HG02970 (cell line): ENCODE results near the gene EZR.

Experiments
- ATAC-seq: cut with Tn5 transposase; IDR thresholded peaks from one replicate; pipeline ENCODE4 v1.9.1; 2021; ENCODE audit warnings: mild to moderate bottlenecking, moderate library complexity, moderate number of reproducible peaks; ENCODE audit not compliant: unreplicated experiment, low FRiP score

EZR gene

DNA sequence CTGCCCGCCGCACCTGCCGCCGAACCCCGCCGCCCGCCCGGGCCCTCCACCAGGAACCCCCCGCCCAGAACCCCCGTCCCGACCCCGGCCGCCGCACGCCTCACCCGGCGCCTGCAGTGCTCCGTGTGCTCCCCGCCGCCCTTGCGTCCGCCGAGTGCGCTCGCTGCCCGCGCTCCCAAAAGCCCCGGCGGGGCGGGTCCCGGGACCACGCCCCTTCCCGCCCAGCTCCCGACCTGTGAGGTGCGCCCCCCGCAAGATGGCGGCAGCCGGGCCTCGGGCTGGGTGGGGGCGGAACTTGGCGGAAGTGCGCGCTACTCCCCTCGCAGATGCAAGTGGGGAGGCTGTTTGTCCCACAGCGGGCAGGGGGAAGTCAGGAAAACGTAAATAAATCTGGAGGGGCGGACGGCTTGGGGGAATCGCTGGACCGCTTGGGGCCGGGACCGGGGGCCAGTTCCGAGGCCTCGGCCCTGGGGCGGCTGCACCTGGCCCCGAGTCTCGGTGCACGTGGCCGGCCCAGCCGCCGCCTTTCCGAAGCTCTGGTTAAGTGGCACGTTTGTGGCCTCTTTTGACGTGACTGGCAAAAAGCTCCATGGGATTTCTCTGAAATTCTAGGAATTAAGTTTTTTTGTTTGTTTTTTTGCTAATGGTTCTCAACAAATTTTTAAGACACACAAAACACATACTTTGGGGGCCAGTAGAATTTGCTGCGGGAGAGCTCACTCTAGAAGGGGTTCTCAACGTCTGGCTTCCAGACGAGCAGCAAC lies at the start of gene EZR:
TSS of gene EZR (minus strand) at position 156 of the 764 bp plus-strand sequence. CDS start 1,275 bp downstream, outside the sequence.
- ATAC-seq = peak; percentile 36

DNA sequence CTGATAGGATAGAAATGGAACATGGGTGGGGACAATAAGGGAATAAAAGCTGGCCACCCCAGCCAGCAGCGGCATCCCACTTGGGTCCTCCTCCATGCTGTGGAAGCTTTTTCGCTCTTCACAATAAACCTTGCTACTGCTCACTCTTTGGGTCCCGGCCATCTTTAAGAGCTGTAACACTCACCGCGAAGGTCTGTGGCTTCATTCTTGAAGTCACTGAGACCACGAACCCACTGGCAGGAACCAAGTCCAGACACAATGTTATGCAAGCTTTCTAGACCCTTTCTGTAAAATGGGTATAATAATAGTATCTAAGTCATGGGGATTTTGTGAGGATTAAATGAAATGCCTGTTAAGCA lies 48.9 kb upstream of the EZR start:
- no peak for ATAC-seq

DNA sequence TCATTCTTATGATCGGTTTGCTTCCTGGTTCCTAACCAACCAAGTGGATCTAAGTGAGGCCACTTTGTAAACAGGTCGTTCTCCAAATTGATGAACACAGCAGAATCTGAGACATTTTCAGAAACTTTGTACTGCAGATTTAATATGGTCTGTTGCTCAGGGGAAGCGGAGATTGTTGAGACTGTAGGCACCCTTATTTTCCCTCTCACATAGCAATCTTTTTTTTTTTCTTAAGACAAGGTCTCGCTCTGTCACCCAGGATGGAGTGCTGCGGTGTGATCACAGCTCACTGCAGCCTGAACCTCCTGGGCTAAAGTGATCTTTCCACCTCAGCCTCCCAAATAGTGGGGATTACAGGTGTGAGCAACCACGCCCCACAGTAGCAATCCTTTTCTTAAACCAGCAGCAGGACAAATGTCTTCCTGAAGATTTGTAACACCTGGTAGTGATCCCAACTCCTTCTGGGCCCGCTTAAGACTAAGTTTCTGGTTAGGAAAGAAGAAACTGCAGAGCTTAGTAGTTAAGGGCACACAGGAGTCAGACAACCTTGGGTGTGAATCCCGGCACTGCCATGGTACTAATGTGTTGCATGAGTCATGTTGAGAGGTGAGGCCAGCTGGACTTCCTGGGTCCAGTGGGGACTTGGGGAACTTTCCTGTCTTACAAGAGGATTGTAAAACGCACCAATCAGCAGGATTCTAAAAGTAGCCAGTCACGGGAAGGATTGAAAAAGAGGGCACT lies 48.4 kb upstream of the EZR start:
- ATAC-seq = no peak

DNA sequence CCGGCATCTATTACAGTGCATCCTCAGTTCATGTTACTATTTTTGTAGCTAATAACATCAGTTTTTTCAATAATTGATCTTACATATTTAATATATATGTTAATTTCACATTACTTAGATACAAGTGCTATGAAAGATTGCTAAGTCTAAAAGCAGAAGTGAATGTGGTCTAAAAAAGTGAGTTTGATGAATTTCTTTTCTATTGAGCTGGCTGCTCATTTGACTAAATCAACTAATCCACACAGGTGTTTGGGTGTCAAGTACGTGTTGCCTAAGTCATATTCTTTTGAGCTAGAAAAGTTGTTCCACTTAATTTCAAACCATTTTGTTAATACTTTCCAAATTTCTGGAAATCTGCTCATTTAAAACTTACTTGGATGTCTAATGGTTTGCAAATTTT lies 46.6 kb upstream of the EZR start:
- no peak for ATAC-seq

DNA sequence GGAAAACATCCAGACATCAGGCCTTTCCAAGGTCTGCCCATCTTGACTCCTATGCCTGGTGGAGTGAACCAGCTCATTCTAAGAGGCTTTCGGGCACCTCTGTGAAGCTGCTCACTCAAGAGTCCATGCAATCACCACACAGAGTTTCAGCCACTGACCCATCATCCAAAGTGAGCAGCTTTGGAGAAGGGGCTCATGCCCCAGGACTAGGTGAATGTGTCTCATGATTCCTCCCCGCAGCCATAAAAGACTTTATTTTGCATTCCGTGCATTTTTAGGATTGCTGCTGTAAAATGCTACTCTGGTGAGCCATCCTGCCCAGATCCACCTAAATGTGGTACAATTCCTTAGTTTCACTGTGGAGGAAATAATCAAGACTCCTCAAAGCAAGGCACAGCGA lies 44.5 kb upstream of the EZR start:
- no peak for ATAC-seq

DNA sequence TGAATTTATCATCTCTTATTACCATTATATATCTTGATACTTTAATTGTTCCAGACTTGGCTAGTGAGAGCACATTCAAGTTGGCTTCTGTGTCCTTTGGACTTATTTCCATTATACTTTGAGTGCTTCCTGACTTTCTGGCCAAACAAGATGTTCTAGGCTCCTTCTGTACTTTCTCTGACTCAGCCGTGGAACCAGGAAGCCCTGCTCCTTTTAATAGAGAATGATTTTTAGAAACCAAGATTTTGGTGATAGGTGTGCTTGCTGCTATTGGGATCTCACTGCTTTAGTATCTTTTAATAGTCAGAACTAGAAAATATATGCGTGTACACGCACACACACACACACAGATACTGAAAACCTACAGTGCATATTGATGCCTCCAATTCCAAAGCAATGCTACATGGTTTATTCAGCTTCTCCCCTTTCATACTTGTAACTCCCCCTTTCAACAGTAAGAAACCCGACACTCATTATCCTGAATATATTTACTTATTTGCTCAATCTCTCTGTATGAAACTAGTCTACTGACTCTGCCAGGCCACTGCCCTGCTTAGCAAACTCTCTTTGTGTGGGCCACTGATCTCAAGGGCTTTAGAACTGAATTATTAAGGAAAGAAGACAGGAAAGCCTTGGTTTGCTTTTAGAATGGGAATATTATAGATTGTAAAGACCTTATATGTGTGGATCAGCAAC lies 42.7 kb upstream of the EZR start:
- ATAC-seq = no peak

DNA sequence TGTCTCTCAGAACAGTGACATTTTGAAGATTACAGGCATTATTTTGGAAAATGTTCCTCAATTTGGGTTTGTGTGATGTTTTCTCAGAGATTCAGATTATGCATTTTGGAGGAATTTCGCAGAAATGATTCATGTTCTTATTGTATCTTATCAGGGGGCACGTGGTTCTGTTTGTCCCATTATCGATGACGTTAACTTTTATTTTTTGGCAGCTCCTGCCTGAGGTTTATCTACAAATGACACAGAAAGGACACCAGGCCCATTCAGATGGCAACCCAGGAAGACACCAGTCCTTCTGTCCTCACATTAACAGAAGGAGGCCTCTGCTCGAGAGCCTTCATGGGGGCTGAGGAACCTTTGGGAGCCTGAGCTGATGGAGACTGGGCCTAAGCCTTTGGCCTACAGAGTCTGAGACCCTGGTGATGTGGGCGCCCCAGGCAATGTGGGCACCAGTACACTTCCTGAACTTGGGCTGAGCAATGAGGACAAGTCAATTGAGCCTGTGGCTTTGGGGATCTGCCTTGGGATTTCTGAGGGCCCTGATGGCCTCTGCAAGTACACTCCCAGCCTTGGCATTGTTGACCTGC lies 41.2 kb upstream of the EZR start:
- ATAC-seq = no peak

DNA sequence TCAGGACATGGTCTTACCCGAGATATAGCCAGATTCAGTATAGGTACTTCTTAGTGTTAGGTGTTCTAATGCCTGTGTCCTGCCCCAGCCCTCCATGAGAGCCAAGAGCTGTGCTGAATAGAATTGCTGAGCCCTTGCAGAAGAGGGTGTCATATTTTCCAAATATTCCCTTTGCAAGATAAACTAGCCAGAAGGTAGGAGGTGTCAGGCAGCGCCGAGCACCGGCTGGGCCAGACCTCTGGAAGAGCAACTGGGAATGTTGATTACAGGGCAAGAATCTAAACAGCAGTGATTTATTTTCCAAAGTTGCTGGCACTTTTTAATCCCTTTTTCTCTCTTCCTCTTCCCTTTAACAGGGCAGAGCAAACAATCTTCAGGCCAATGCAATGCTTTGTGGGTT lies 37.1 kb upstream of the EZR start:
- ATAC-seq = no peak

DNA sequence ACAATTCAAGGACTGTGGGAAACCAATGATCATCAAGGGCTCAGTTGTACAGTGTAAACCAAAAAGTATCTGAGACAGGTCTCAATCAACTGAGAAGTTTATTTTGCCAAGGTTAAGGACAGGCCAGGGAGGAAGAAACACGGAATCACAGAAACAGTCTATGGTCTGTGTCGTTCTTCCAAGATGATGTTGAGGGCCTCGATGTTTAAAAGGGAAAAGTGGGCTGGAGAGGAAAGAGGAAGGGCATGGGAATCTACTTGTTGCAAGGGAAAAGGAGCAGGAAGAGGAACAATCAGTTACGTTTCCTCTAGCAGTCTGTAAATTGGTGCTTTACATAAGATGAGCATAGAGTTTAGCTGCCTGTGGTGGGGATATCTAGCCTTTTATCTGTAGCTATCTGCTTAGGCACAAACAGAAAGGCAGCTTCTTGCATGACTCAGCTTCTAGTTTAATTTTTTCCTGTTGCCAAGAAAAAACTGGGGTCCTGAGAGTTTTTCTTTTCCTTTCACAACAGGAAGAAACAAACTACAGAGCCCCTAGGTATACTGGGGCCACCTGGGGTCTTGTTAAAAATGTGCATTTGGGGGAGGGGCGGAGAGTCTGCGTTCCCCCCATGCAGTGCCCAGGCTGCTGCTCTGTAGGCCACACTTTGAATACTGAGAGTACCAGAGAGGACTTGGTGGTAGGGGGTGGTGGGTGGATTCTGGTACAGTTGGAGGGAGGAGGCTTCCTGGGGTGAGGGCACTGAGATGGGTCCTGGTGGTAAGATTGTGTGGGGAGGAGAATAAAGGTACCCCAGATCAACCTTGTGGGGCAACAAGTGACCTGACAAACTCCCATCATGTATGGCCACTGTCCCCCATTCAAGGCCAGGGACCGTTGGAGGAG lies 35.3 kb upstream of the EZR start:
- ATAC-seq = no peak

DNA sequence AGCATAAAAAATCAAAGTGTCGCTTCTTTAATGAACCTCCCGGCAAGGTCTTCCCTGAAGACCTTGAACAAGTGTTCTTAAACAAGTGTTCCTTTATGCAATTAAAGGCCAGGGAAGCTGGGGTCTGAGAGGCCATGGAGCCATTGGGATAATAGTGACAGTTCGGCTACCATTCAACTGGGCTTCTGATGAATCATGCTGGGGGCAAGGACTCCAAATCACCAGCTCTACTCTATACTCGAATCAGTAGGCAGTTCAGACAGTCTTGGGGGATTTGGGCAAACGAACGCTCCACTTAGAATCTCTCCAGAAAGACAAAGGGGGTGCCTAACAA lies 34.7 kb upstream of the EZR start:
- no peak for ATAC-seq

DNA sequence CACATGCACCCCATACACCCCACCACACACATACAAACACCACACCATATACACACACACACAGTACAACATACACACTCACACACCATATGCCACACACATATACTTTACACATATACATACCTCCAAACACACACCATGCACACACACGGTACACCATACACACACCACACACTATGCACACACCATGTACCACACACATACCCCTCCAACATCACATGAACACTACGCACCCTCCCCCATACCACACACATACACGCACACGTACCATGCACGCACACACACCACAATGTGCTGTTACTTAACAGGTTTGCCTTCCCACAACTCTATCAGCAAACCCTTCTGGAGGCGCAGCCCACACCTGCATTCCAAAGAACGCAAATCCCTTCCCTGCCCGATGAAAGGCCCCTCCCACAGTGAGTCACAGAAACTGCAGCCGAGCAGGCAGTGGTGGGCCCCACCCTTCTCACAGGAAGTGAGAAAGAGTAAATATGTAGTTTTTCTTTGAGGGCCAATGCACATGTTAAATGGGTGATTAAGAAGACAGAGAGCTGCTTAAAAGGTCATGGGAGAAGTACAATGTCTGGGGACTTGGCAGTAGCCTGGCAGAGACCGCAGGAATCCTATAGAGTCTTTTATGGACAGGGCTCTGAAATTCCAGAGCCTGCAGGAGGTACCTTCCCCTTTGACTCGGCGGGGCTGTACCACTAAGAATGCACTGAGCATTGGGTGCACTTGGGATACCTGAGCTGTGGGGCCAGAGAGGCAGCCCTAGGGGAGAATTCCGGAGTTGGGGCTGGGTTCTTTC lies 34.1 kb upstream of the EZR start:
- ATAC-seq = peak; percentile 71

DNA sequence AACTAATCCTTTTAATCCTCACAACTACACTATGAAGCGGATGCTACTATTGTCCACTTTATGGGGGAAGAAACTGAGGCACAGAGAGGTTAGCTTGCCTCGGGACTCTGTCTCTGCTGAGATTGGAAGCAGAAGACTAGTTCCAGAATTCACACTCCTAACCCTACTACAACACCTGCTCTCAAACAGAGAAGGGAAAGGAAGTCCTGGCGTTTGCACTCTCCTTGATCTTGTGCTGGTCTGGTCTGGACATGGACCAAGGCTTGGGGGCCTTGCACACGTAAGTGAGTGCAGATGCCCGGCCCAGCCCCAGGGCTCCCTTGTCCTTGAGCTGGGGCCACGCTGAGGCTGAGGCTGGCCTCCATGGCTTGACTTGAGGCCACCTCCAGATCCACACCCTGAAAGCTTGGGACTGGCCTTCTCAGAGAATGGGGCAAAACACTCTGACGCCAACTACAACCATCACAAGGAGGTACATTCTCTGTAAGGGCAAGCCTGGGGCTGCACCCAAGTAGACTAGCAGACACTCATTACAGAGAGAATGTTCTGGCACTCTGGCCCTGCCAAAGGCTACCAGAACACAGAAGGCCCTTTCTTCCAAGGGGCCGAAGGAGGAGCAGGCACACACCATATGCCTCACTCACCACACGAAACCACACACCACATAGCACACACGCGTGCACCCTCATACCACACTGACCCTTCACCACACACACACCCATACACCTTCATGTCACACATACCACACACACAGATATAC lies 33.3 kb upstream of the EZR start:
- no peak for ATAC-seq

DNA sequence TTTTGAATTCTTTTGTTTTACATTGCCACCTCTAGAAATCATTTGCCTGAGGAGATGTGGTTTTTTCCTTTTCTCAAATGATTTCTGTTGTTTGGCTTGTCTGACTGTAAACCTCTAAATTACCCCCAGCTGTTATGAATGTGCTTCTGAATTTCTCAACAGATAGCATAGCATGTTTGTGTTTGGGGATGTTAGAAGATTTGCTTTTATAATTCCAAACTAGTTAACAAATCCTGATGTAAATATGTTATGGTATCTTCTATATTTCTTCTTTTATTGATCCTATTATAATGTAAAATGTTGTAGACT lies 31.6 kb upstream of the EZR start:
- ATAC-seq = no peak

DNA sequence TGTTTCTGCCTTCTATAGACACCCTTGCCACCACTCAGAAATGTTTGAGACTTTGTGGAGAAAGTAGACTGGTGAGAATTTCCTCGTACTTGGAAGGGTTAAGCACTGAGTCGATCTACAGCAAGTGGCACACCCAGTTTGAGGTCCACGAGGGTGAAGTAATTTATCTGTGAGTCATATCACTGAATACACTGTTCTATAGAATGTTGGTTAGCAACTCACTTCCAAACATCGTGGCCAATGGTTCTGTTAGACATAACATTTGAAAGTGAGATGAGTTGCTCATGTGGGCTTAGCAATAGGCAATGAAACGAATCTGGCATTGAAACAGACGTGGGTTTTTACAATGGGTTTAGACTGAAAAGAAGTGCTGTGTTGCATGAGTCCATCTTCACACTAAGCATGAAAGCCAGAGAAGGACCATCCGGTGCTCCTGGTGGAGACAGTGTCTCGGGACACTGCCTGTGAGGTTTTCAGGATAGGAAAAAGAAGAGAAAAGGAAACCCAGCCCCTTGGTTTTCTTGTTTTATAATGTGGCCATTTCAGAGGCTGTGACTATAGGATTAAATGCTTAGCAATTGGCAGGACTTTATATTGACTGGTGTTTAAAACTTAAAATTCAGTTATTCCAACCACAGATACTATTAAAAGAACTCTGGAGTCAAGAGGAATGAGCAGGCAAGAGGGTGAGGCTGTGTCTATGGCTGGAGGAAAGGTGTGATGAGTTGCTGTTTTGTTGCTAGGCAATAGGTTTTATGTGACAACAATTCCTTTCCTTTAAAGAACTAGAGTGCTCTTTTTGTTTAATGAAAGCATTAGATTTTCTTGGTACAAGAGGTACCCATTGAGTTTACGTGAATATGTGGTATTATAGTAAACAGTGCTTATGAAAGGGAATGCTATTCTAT lies 31.0 kb upstream of the EZR start:
- ATAC-seq = no peak

DNA sequence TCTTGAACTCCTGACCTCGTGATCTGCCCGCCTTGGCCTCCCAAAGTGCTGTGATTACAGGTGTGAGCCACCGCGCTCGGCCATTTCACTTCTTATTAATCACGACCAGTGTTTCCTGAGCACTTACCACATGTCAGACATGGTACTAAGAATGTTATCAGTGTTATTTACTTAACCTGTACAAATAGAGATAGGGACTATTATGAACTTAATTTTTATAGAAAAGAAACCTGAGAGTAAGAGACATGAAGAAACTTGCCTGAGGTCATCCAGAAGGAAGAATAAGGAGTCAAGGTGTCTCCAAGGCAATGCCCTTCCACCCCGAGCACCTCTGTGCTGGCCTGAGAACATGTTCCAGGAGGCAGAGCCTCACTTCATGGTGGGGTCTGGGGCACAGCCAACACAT lies 29.3 kb upstream of the EZR start:
- ATAC-seq = no peak

DNA sequence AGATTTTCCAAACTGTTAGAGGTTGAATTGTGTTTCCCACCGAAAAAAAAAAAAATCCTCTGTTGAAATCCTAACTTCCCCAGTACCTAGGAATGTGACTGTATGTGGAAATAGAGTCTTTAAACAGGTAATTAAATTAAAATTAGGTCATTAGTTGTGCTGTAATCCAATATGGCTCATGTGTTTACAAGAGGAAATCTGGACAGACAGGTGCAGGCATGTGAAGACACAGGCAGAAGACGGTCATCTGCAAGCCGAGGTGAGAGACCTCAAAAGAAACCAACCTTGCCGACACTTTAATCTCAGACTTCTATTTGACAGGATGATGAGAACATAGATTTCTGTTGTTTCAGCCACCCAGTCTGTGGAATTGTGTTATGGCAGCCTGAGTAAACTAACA lies 28.6 kb upstream of the EZR start:
- ATAC-seq = no peak

DNA sequence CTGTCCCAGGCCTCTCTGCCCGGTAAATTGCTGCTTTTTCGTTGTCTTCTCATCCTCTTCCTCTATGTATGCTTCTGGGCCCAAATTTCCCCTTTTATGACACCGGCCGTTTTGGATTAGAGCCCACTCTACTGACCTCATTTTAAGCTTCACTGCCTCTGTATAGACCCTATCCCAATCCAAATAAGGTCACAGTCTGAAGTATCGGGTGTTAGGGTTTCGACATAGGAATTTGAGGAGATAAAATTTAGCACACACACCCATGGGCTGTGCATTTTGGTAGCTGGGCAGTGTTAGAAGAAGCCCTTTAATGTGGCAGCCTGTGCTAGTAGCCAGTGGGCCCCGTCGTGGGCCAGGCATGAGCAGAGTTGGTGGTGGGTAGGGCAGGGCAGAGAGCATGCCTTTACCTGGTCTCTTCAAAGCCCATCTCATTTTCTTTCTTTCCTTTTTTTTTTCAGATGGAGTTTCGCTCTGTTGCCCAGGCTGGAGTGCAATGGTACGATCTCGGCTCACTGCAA lies 27.9 kb upstream of the EZR start:
- ATAC-seq = no peak
